Smooth muscle cell (in vitro differentiated cells): ENCODE data around the gene SPTLC3. TPM values are rescaled to one million over a fixed set of nuclear protein-coding genes. Genes with fewer than 3 reads are reported as not detected.

ENCODE experiments used
- DNase-seq: peaks from one replicate; lab custom pipeline; 2025; ENCODE audit not compliant: unreplicated experiment; lab: John Stamatoyannopoulos, UW
- H2AFZ ChIP-seq: fragments of 200-600 bp; sonication (generic); 2 replicates; pipeline ENCODE4 v1.6.0; 2016; ENCODE audit warnings: antibody characterized with exemption, low read depth, mild to moderate bottlenecking
- H3F3A ChIP-seq: fragments of 200-600 bp; sonication (generic); 2 replicates; pipeline ENCODE4 v1.6.0; 2017; ENCODE audit warnings: antibody characterized with exemption, low read depth
- H3K27ac ChIP-seq: fragments of 200-600 bp; sonication (generic); 2 replicates; pipeline ENCODE4 v1.5.1; 2016; ENCODE audit warnings: low read depth, mild to moderate bottlenecking
- H3K27me3 ChIP-seq: fragments of 200-600 bp; sonication (generic); 2 replicates; pipeline ENCODE4 v1.6.1; 2016; ENCODE audit warnings: low read depth, mild to moderate bottlenecking
- H3K36me3 ChIP-seq: fragments of 200-600 bp; sonication (generic); 2 replicates; pipeline ENCODE4 v1.5.1; 2016; ENCODE audit warnings: low read depth
- H3K4me1 ChIP-seq: fragments of 200-600 bp; sonication (generic); 2 replicates; pipeline ENCODE4 v1.5.1; 2016; ENCODE audit warnings: low read depth
- H3K4me2 ChIP-seq: fragments of 200-600 bp; sonication (generic); 2 replicates; pipeline ENCODE4 v1.6.0; 2016; ENCODE audit warnings: mild to moderate bottlenecking
- H3K4me3 ChIP-seq: fragments of 200-600 bp; sonication (generic); 2 replicates; pipeline ENCODE4 v1.5.1; 2016; ENCODE audit warnings: mild to moderate bottlenecking
- H3K79me2 ChIP-seq: fragments of 200-600 bp; sonication (generic); 2 replicates; pipeline ENCODE4 v1.6.0; 2016; ENCODE audit warnings: low read depth, mild to moderate bottlenecking
- H3K9ac ChIP-seq: fragments of 200-600 bp; sonication (generic); 2 replicates; pipeline ENCODE4 v1.6.0; 2016; ENCODE audit warnings: low read depth
- H3K9me3 ChIP-seq: fragments of 200-600 bp; sonication (generic); replicated peaks from 2 replicates; pipeline ENCODE4 v1.5.1; 2016; ENCODE audit warnings: low read depth
- H4K20me1 ChIP-seq: fragments of 200-600 bp; sonication (generic); 2 replicates; pipeline ENCODE4 v1.6.0; 2016; ENCODE audit warnings: low read depth
- WGBS: methylation state at CpG from one replicate; pipeline ENCODE4 v1.1.7; 2016; ENCODE audit warnings: low lambda C conversion rate; 5-methylcytosine and 5-hydroxymethylcytosine counted together
- polyA plus RNA-seq: library from polyadenylated mRNA; unstranded; fragments of >200 nt; fragmentation: Nextera tagmentation; extraction: Ambion mirVana; gene quantifications from 2 replicates; pipeline ENCODE4 v1.2.1, GENCODE V29; 2016
- total RNA-seq: library from RNA; depleted of rRNA; stranded (reverse); fragments of >200 nt; gene quantifications from 2 replicates; pipeline ENCODE4 v1.2.3, GENCODE V29; 2014
- TF ChIP-seq, protein P1 (sequence below): fragments of 200-600 bp; sonication (generic); IDR thresholded peaks from 2 replicates; pipeline ENCODE4 v1.5.1; 2017; ENCODE audit warnings: borderline replicate concordance, mild to moderate bottlenecking, antibody characterized with exemption; ENCODE audit not compliant: insufficient read depth, poor library complexity, severe bottlenecking

SPTLC3 gene
- total and polyA plus RNA-seq, 2 experiments from 2014 or later, result 2.5 to 34.9 TPM

DNA sequence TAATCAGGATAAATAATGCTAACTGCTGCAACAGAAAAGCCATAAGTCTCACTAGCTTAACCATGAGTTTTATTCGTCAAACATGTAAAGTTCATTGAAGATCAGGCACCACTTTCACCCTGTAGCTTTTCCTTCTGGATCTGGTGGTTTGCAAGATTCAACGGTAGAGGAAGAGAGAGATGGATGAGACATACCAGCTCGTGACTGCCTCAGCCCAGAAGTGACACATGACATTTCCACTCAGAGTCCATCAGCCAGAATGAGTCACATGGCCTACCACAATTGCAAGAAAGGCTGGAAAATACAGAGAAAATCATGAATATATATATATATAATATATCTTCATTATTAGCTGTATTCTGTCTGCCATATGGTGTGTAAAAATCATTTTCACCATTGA is 29.0 kb downstream of the SPTLC3 start:
- Histone ChIP-seq H3K4me2 (no peak overlapping the region), H3K4me3 (no peak overlapping the region), H3K27ac (no peak overlapping the region), H3K9ac (no peak overlapping the region), H3K79me2 (no peaks in the 10 kb centered on the region), H3K9me3 (no peaks in the 10 kb centered on the region), H3K36me3 (no peaks in the 10 kb centered on the region), H3K27me3 (no peaks in the 10 kb centered on the region), H2AFZ (no peak overlapping the region), H3F3A (no peaks in the 10 kb centered on the region), H3K4me1 (no peaks in the 10 kb centered on the region), H4K20me1 (no peaks in the 10 kb centered on the region)
- TF ChIP-seq, protein P1, sequence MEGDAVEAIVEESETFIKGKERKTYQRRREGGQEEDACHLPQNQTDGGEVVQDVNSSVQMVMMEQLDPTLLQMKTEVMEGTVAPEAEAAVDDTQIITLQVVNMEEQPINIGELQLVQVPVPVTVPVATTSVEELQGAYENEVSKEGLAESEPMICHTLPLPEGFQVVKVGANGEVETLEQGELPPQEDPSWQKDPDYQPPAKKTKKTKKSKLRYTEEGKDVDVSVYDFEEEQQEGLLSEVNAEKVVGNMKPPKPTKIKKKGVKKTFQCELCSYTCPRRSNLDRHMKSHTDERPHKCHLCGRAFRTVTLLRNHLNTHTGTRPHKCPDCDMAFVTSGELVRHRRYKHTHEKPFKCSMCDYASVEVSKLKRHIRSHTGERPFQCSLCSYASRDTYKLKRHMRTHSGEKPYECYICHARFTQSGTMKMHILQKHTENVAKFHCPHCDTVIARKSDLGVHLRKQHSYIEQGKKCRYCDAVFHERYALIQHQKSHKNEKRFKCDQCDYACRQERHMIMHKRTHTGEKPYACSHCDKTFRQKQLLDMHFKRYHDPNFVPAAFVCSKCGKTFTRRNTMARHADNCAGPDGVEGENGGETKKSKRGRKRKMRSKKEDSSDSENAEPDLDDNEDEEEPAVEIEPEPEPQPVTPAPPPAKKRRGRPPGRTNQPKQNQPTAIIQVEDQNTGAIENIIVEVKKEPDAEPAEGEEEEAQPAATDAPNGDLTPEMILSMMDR, result no peak
- WGBS, result 49% methylated on average over 3 of the region's 3 CpGs
- DNase-seq, result no peak

DNA sequence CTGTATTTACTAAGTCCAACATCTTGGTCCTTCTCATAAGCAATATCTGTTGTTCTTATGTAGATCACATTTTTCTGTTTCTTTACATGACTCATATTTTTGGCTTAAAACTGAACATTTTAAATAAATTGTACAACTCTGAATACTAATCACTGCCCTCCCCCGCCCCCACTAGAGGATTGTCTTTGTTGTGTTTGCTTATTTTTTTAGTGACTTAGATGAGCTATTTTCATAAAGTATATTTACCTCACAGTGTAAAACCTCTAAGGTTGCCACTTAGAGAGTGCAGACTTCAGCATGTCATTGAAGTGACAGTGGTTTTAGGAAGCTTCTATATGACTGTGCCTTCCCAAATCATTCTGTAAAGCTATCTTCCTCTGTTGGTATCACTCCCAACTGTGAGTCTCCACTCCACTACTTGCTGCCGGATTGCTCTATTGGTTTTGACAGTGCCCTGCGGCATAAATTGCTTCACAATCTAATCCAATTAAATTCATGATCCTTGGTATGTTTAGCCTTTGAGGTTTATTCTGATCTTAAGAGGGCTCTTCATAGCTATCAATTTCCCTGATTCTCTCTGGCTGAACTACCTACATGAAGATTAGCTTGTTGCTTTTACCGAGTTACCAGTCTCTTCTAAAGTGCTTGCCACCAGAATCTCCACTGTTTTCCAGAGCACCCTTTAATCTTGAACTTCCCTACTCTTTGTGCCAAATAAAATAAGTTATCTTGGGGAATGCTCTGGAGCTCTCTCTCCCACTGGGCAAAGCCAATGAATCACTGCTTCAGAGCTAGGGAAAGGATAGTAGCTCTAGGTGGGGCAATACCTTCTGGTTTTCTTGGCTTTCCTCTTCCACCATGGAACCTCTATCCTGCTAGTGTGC is 33.0 kb downstream of the SPTLC3 start:
- no peaks in the 10 kb centered on the region for H3K79me2 ChIP-seq
- no peaks in the 10 kb centered on the region for H3K9me3 ChIP-seq
- WGBS, result 93% methylated on average over 4 of the region's 4 CpGs
- no peak overlapping the region for H3K9ac ChIP-seq
- TF ChIP-seq, protein P1, result no peak
- DNase-seq, result no peak
- no peaks in the 10 kb centered on the region for H3K4me1 ChIP-seq
- H4K20me1 ChIP-seq, result no peaks in the 10 kb centered on the region
- H3K4me3 ChIP-seq, result no peak overlapping the region
- no peak overlapping the region for H3K4me2 ChIP-seq
- H3F3A ChIP-seq, result no peaks in the 10 kb centered on the region
- H3K27ac ChIP-seq, result no peak overlapping the region
- H3K27me3 ChIP-seq, result no peaks in the 10 kb centered on the region
- no peak overlapping the region for H2AFZ ChIP-seq
- H3K36me3 ChIP-seq, result no peaks in the 10 kb centered on the region

DNA sequence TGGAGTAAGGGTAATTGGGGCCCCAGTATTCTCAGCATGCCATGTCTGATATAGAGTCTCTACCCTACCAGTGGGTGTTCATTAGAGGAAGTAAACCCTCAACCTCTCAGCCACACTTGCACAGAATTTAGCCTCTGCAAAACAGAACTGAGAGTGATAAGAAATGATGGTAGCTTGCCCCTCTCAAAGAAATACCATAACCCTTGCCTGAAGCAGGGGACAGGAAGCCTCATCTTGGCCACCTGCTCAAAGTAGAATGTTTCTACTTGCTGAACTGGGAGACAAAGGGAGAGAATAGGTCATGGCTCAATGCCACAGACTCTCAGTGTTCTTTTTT is 33.7 kb downstream of the SPTLC3 start:
- no peak overlapping the region for H2AFZ ChIP-seq
- H3K4me3 ChIP-seq, result no peak overlapping the region
- TF ChIP-seq, protein P1, result no peak
- H4K20me1 ChIP-seq, result no peaks in the 10 kb centered on the region
- no peak overlapping the region for H3K4me2 ChIP-seq
- H3K79me2 ChIP-seq, result no peaks in the 10 kb centered on the region
- no peak overlapping the region for H3K27ac ChIP-seq
- no peaks in the 10 kb centered on the region for H3K9me3 ChIP-seq
- H3K27me3 ChIP-seq, result no peaks in the 10 kb centered on the region
- no peaks in the 10 kb centered on the region for H3K36me3 ChIP-seq
- no peaks in the 10 kb centered on the region for H3F3A ChIP-seq
- no peak for DNase-seq
- H3K4me1 ChIP-seq, result no peaks in the 10 kb centered on the region
- no peak overlapping the region for H3K9ac ChIP-seq

DNA sequence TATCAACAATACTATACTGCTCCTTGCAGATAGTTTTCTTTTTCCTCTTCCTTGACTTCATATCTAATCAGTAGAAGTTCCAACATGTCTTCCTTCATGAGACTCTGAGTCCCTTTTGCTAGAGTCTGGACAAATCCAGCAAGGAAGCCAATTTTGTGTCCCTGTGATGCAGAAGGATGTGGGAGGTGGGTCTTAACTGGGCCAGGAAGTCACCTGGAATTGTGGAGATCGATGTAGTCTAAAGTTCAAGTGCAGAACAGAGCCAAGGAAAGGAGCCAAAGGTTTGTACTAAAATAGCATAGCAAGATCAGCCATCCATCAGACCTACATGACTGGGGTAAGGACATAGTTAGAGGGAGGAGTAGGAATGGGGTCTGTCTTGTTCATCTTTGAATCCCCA is 37.6 kb downstream of the SPTLC3 start:
- no peaks in the 10 kb centered on the region for H3K79me2 ChIP-seq
- H3K4me2 ChIP-seq, result no peak overlapping the region
- H3F3A ChIP-seq, result no peaks in the 10 kb centered on the region
- H3K4me3 ChIP-seq, result no peak overlapping the region
- WGBS, result 96% methylated on average over 1 of the region's 1 CpG
- TF ChIP-seq, protein P1, result no peak
- no peak overlapping the region for H3K27ac ChIP-seq
- no peaks in the 10 kb centered on the region for H3K4me1 ChIP-seq
- no peaks in the 10 kb centered on the region for H4K20me1 ChIP-seq
- no peaks in the 10 kb centered on the region for H3K9me3 ChIP-seq
- no peak overlapping the region for H3K9ac ChIP-seq
- H3K27me3 ChIP-seq, result no peaks in the 10 kb centered on the region
- no peak overlapping the region for H2AFZ ChIP-seq
- no peaks in the 10 kb centered on the region for H3K36me3 ChIP-seq
- no peak for DNase-seq
